NCI-H2029 treated with DMSO at 0.1 percent for 48 hours (cell line): ENCODE results near the gene MLEC.
A peak's percentile ranks its signal among the peaks of the same experiment; 100 is the strongest.

ENCODE experiments used
- DNase-seq: peaks from one replicate; lab custom pipeline; 2025; lab: John Stamatoyannopoulos, UW

The MLEC gene, protein sequence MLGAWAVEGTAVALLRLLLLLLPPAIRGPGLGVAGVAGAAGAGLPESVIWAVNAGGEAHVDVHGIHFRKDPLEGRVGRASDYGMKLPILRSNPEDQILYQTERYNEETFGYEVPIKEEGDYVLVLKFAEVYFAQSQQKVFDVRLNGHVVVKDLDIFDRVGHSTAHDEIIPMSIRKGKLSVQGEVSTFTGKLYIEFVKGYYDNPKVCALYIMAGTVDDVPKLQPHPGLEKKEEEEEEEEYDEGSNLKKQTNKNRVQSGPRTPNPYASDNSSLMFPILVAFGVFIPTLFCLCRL

DNA sequence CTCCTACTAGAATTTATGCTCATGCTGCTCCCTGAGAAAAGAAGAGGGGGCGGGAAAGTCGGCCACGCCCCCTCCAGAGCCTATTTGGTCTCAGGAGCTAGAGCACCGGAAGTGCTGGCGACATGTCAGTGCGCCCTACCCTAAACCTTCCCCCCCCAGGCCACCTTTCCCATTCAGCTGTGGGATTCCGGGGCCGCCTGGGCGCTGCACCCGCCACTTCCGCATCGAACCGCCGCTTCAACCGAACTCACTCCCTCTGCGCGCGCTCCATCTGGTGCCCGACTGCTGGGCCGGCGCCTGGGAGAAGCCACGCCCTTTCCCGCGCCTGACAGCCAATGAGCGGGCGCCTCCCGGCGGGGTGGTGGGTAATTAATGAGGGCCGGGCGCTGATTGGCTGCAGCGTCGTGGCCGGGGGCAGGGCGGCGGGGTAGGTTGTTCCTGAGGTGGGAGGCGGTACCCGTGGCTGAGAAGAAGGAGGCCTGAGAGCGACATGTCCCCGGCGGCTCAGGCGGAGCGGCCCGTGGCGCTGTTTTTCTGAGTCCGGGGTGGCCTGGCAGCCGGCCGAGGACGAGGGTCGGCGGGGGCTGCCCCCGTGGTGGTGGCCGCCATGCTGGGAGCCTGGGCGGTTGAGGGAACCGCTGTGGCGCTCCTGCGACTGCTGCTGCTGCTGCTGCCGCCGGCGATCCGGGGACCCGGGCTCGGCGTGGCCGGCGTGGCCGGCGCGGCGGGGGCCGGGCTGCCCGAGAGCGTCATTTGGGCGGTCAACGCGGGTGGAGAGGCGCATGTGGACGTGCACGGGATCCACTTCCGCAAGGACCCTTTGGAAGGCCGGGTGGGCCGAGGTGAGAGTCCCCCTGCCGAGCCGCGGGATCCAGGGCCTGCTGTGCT, at the start of gene MLEC:
TSS of gene MLEC (plus strand) at position 460 of the 888 bp plus-strand sequence. CDS start at position 608, 148 bp downstream.
- DNase-seq, result peak; percentile 99

DNA sequence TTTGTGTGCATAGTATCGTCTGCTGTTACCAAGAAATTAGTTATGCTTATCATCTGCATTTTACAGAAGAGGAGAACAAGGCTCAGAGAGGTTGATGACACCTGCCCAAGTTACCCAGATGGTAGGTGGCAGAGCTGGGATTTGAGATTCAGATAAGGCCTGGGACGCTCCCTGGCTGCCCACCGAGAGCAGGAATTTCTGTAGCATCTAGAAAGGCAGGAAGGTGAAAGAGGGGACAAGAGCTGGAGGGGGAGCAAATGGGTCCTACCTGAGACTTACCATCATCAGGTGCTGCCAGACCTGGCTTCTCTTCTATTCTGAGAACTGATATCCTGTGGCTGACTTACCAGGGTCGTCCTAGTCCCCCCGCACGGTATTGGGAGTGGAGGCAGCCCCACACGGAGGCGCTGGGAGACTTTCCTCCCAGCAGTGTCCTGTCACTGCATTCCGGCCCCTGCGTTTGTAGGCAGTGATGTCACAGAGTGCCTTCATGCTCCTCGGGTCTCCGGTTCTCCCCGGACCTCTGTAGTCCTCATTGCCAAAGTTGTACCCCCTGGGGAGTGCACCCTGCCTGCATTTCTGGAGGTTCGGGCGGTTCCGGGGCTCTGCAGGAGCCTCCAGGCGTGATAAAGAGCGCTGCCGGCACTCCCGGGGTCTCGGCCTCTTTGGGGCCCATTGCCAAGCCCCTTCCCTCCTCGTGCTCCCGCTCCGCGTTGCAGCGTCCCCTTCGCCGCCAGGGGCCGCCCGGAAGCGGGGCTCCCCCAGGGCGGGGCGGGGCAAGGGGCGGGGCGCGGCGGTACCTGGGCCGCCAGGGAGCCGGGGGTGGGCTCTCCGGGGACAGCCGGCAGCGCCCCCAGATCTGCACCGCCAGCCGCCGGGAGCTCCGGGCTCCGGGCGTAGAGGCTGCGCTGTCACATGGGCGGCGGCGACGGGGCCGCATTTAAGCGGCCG, 46.9 kb upstream of the MLEC start, which contains the start of gene CABP1:
TSS of gene CABP1 (plus strand) at position 856 of the 951 bp plus-strand sequence. CDS start at position 916, 60 bp downstream.
- no peak for DNase-seq

DNA sequence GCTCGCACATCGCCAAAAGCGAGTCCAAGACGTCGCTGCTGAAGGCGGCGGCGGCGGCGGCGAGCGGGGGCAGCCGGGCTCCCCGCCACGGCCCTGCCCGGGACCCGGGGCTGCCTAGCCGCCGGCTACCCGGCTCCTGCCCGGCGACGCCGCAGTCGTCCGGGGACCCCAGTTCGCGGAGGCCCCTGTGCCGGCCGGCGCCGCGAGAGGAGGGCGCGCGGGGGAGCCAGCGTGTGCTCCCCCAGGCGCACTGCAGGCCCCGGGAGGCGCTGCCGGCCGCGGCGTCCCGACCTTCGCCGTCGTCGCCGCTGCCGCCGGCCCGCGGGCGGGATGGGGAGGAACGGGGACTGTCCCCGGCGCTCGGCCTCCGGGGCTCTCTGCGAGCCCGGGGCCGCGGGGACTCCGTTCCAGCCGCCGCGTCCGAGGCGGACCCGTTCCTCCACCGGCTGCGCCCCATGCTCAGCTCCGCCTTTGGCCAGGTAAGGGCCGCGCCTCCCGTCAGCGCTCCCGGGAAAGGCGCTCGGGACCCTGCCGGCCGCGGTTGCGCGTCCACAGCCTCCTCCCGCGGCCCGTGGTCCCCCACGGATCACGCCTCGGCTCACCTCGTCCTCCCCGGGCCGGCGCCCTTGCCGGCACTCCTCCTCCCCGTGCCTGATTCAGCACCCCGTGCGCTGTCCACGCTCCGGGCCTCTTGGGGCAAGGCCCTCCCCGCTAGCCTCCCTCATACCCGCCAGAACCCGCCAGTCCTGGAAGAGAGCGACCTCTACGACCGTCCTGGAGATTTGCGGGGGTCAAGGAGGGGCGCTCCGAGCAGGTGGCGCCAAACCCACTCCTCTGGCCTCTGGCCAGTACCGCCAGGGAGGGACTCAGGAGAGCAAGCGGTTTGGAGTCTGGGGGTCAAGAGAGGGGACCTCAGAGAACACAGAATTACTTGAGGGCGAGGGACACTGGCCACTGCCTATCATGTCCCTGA, 45.8 kb upstream of the MLEC start:
- no peak for DNase-seq

DNA sequence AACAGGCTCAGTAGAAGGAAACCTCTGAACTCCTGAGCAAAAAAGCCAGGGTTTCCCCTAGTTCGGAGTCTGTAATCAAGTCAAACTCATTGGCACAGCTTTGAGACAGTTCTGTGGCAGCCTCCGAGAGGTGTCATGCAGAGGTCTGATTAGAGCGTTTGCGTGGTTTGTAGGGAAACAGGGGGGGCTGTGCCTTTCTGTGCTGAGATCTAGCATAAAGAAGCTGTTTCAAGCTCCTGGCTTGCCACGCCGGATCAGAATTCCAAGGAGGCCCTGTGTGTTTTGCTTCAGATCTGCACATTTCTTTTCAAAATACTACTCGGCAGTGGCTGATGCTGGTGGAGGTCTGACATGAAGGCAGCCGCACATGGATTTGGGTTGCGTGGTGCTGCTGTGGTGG, 44.8 kb upstream of the MLEC start:
- no peak for DNase-seq

DNA sequence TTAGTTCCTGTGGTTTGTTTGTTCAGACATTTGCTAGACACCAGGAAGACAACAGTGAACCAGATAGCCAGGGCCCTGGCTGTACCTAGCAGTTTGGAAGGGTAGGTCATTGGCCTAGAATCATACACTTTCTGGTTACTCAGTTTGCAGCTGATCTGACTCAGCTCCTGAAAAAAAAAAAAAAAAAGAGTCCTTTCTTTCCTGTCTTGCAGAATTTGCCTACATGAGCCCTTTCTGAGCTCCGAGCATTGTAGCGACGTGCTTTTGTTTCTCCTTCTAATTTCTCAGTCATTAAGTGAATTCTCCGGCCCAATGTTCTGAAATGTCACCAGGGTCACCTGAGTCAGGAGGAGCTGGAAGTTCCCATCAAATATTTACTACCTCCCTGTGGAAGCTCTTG, 44.1 kb upstream of the MLEC start:
- no peak for DNase-seq

DNA sequence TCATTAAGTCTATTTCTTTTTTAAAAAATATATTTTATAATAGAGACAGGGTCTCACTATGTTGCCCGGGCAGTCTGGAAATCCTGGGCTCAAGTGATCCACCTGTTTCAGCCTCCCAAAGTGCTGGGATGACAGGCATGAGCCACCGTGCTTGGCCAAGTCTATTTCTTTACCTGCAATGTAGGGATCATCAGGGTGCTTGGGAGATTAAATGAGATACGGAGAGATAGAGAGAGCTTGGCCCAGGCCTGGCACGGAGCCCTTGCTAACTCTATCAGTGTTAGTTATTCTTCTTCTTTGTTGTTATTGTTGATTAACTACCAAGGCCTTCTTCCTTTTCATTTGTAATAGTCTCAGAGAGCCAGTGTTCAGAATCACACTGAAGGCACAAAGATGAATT, 43.4 kb upstream of the MLEC start:
- no peak for DNase-seq

DNA sequence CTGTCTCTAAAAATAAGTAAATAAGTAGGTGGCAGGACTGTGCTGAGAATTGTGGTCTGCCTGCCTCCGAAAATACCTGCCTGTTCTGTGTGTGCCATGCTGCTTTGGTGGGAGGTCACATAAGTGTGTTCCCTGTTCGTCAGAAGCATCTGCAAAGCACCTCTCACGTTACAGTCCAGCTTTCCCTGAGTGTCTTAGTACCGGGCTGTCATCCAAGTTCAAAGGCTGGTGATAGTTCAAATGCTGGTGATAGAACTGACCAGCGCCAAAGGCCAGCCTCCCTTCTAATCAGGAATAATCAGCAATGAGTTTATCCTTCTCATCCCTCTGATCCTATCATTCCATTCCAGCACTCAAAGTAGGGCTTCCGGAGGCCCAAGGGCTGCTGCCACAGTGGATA, 40.9 kb upstream of the MLEC start:
- DNase-seq, result peak; percentile 3

DNA sequence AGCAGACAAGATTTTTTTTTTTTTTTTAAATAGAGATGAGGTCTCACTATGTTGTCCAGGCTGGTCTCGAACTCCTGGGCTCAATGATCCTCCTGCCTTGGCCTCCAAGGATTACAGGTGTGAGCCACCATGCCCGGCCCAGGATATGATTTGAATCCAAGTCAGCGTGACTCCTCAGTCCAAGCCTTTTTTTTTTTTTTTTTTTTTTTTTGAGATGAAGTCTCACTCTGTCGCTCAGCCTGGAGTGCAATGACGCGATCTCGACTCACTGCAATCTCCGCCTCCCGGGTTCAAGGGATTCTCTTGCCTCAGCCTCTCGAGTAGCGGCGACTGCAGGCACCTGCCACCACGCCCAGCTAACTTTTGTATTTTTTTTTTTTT, 39.6 kb upstream of the MLEC start:
- DNase-seq, result no peak

DNA sequence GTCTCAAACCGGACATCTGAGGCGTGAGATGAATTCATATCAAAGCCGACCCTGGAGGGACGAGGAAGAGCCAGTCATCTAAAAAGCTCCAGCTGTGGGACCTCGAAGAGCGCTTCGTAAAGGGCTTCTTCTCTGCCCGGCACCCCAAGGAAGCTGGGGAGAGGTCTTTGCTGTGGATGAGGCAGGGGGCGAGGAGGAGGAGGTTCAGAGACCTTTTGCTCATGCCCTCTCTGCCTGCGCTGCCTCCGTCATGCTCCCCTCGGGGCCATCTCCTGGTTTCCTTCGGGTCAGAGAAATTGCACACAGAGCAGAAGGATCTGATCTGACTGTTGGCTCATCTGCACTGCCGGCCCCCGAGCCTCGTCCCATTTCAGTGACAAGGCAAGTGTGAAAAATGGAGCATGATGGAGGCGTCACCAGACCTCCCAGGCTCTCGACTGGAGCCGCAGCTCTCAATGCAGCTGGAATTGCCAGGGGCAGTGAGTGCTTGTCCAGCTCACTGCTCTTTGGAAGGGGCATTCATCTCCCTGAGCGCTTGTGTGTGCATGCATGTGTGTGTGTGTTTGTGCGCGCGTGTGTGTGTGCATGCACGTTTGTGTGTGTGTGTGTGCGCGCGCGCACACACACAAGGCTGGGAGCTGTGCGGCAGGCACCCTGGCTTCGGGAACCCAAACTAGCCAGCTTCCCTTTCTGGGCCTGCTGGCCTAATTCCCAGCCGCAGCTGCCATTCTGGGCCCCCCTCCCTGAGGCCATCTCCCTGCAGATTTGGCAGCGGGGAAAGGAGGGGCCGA, 37.3 kb upstream of the MLEC start:
- DNase-seq, result no peak

DNA sequence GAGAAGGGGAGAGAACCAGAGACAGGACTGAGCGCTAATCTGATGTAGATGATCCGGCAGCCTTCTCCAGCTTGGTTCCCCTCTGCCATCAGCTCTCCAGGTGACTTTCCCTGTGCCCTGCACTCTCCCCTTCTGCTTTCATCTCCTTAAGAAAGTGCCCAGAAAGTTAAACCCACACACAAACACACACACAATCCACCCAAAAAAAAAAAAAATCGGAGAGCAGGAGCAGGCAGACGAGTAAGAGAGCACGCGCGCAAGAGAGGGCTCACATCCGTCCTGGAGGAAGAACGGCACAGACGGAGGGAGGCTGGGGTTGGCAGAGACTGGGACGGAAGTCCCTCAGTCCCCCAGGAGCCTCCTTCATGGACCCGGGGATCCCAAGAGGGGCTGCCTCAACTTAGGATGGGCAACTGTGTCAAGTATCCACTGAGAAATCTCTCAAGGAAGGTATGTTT, 36.7 kb upstream of the MLEC start:
- no peak for DNase-seq

DNA sequence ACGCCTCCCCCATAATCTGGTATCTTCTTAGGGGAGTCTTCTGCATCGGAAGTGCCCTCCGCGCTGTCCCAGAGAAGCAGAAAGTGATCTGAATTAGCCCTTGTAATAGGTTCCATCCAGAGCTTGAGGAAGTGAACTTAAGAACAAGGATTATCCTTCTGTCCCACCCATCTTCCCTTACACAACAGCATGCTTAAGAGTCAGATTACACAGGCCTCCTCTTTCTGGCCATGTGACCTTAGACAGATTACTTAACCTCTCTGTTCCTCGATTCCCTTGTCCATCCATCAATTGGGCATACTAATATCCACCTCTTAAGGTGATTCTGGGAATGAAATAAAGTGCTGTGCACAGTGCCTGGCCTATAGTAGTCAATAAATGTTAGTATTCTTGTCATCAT, 35.1 kb upstream of the MLEC start:
- no peak for DNase-seq

DNA sequence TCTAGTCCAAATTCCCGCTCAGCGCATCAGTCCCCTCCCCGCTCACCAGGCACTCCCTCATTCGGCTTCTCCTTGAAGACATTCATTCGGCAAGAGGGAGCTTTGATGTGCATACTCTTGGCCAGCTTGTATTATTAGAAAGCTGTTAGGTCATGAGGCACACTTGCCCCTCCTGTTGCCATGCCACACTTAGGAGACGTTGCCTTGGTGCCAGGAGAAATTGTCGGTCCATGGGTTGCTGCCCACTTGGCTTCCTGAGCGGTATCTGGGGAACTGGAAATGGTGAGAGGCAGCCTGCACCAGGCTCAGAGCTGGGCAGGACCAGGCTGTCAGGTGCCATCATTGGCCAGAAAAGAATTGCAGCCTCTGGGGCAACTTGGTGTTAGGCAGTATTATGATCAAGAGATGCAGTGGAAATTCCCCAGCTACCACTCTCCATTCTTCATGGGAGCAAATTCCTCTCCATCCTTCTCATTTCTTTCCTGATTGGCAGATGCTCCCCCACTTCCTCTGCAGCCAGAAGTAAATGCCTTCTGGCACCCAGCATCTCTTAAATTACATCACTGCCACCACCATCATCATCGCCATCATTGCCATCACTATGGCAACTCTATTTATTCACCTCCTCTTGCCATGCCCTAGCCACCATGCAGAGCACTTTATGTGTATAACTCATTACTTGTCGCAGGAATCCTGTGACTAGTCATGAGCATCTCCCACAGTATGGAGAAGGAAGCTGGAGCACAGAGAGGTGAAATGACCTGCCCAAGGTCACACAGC, 34.1 kb upstream of the MLEC start:
- DNase-seq, result no peak

DNA sequence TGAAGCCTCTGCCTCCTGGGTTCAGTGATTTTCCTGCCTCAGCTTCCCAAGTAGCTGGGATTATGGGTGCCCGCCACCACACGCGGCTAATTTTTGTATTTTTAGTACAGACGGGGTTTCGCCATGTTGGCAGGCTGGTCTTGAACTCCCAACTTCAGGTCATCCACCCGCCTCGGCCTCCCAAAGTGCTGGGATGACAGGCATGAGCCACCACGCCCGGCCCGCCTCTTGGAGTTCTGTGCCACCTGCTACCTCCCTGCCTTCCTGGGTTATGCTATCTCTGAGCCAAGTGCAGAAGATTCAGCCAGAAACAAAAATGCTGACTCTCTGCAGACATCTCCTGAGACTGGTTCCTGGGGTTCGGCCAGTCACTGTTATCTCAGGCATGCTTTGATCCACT, 33.3 kb upstream of the MLEC start:
- no peak for DNase-seq

DNA sequence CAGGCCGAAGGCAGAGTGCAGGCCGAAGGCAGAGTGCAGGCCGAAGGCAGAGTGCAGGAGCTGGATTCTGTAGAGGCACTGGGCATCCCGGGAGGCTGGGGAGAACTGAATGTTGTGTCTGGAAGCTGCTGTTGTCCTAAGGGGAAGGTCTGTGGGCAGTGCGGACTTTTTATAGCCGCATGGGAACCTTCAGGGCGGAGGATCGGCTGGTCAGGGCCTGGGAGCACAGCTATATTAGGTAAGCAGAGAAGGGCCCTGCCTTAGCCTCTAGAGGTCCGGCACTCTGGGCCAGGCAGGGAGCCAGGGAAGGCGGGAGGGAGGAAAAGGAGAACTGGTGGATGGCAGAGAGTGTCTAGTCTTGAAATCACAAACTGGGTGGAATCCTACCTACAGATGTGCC, 32.3 kb upstream of the MLEC start:
- no peak for DNase-seq

DNA sequence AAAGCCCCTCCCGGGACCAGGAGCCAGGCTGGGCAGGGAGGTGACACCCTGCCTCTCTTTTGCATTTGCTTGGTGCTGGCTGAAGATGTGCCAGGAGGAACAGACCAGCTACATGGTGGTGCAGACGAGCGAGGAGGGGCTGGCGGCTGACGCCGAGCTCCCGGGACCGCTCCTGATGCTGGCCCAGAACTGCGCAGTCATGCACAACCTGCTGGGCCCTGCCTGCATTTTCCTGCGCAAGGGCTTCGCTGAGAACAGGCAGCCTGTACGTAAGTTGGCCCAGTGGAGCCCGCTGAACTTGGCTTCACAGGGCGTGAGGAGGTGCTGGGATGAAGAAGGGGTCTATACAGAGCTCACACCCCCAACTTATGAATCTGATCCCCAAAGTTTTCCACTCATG, 30.9 kb upstream of the MLEC start:
- DNase-seq, result no peak

DNA sequence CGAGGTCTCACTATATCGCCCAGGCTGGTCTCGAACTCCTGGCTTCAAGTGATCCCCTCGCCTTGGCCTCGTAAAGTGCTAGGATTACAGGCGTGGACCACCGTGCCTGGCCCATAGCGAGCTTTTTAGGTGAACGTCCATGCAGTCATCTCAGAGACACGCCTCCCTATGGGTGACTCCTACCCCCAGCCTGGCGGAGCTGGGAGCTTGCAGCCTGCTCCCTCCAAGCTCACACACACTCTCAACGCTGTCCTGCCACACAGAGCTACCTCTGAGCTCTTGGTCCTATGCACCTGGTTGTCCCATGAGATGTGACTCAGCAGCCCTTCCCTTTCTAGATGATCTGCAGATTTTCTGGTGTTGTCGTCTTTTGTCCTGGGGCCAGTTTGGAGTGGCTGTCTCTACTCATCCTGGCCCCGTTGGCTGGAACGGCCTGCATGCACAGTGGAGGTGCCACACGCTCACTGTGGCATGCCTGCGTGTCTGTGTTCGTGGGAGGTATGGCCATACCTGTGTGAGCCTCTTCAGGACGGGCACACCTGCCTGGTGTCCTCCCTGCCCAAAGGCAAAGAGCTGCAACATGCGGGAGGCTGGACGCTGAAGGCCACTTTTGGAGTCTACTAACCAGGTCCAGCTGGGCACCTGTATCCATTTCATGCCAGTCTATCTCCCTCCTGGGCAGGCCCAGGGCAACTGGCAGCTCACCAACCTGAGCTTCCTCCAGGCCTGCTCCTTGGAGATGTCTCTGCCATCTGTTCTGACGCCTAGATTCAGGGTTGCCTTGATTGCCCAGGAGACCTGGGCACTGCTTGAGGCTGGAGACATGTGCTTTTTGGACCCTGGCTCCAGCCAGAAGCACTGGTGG, 28.4 kb upstream of the MLEC start:
- no peak for DNase-seq

DNA sequence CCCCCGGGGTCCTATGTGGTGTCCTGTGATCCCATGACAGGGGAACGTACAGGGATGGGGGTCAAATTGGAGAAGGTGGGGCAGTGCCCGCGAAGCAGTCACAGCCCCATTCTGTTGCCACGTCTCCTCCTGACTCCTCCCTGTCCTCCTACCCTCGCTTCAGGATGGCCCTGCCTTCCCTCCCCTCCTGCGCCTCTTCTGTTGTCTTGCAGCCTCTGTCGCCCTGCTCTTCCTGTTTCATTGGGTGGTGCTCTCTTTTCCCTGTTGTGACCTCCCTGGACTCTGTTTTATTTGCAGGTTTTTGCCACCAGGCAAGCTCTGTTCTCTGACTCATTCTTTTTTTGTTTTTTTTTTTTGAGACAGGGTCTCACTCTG, 27.8 kb upstream of the MLEC start:
- no peak for DNase-seq

DNA sequence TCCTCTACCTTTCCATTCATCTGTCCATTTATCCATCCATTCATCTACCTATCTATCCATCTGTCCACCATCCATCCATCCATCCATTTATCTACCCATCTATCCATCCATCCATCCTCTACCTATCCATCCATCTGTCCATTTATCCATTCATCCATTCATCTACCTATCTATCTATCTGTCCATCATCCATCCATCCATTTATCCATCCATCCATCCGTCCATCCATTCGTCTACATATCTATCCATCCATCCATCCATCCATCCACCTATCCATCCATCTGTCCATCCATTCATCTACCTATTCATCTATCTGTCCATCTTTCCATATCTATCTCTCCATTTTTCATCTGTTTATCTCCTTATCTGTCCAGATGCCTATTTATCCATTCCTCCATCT, 25.5 kb upstream of the MLEC start:
- no peak for DNase-seq
